Heart right ventricle (tissue), 16 donors: ENCODE measurements around the gene LSM4. TPM values are rescaled to one million over a fixed set of nuclear protein-coding genes. Genes with fewer than 3 reads are reported as not detected.

ENCODE experiments used
- ATAC-seq, 8 donors: fragments of 200-7000 bp; cut with Tn5 transposase; one replicate each; pipeline ENCODE4 v1.9.1; 2020; ENCODE audit warnings: mild to moderate bottlenecking in 8 of 8, moderate library complexity in 8 of 8, moderate number of reproducible peaks in 1 of 8
- DNase-seq, 2 donors: peaks; one replicate each; pipeline ENCODE4 v3.0.0-alpha.2; 2020
- H3K27ac ChIP-seq, 10 donors: fragments of 200-600 bp; sonication (generic) in 2 of 10; one replicate each; pipeline versions ENCODE4 v1.5.0 to v1.8.0; 2020 to 2022; ENCODE audit warnings: mild to moderate bottlenecking in 3 of 10
- H3K27me3 ChIP-seq, 7 donors: fragments of 200-600 bp; one replicate each; pipeline ENCODE4 v1.8.0; 2021 to 2022; ENCODE audit warnings: mild to moderate bottlenecking in 2 of 7
- H3K36me3 ChIP-seq, 9 donors: fragments of 200-600 bp; sonication (generic) in 1 of 9; one replicate each; pipeline versions ENCODE4 v1.5.0 to v1.8.0; 2020 to 2022; ENCODE audit warnings: mild to moderate bottlenecking in 2 of 9
- H3K4me1 ChIP-seq, 9 donors: fragments of 200-600 bp; sonication (generic) in 1 of 9; one replicate each; pipeline versions ENCODE4 v1.5.0 to v1.8.0; 2020 to 2022; ENCODE audit warnings: mild to moderate bottlenecking in 4 of 9
- H3K4me3 ChIP-seq, 10 donors: fragments of 200-600 bp; sonication (generic) in 2 of 10; one replicate each; pipeline versions ENCODE4 v1.5.0 to v1.8.0; 2020 to 2022; ENCODE audit warnings: mild to moderate bottlenecking in 7 of 10, moderate library complexity in 2 of 10
- H3K9me3 ChIP-seq, 11 donors: fragments of 200-600 bp in 10 of 11; sonication (generic) in 2 of 11; one replicate each; pipeline versions ENCODE4 v1.5.0 to v1.8.0; 2013 to 2022; ENCODE audit warnings: mild to moderate bottlenecking in 2 of 11, control low read depth in 1 of 11, moderate library complexity in 1 of 11
- WGBS, 2 donors: extraction: QIAGEN DNeasy Blood & Tissue Kit; methylation state at CpG; one replicate each; pipeline ENCODE4 v1.1.7; 2013; ENCODE audit warnings: inconsistent platforms in 1 of 2; 5-methylcytosine and 5-hydroxymethylcytosine counted together
- intact Hi-C, 10 donors: fragments of 100-400 bp; cut with DNase I; formaldehyde crosslinking; loops; one replicate each; pipeline versions ENCODE4 v1.11.1 to v1.14.2; 2022
- polyA plus RNA-seq, 2 donors: library from polyadenylated mRNA; stranded (reverse); fragments of 200-250 nt; gene quantifications; one replicate each; pipeline ENCODE4 v1.2.3, GENCODE V29; 2013
- total RNA-seq, 10 donors: library from RNA; stranded (reverse); fragmentation: NEBNext Ultra II Directional in 3 of 10; extraction: Animal tissue kit (Norgen Biotek cat#: 25700) in 3 of 10; gene quantifications; one replicate each; pipeline versions ENCODE4 v1.2.1 to v1.2.4, GENCODE V29; 2021 to 2023
- TF ChIP-seq, protein P1 (sequence below), 9 donors: fragments of 200-600 bp; sonication (generic) in 2 of 9; IDR thresholded peaks; one replicate each; pipeline versions ENCODE4 v1.5.0 to v1.8.0; 2021 to 2022; ENCODE audit warnings: antibody characterized with exemption in 9 of 9, mild to moderate bottlenecking in 5 of 9, moderate library complexity in 1 of 9
- donor health status: Arrhythmogenic right ventricular cardiomyopathy.
- donor health status: ischemic (EF 13 %, LVEDD 7.1; RV severe dilation, severe dysfunction).
- donor health status: healthy with polysubstance abuse.
- donor health status: DM: no; HTN: yes; CAD: no.
- donor health status: DM: no; HTN: no; CAD: no.
- donor health status: ischemic (EF 25% LVEDD 6.9; RV normal size, moderate dysfunction).
- donor health status: ischemic (EF 25% LVEDD 5.7; RV mildly dilated, moderate dysfunction).
- donor health status: healthy.
- donor health status: DM: yes; HTN: yes; CAD: no.
- donor health status: Ischemic cardiomyopathy.
- donor health status: ischemic (EF 35%, LVEDD 5.7; RV mildly dilated, moderate dysfunction).
- donor health status: nonischemic (EF 11% LVEDD 7.7; RV severe dilation, severe dysfunction).
- donor health status: DM: yes; HTN: yes; CAD: no.
- donor health status: PGD.
- donor health status: ischemic (EF 29% LVEDD 5.4; RV normal size, mild dysfunction).
- donor health status: nonischemic (EF 23%, LVEDD 6.1; RV moderate dilation, normal function).

Gene LSM4
- total and polyA plus RNA-seq, 12 donors = 73.2 to 163 (median 93.6) TPM

GRCh38 chr19:18345296-18345695 is 22.4 kb upstream of the LSM4 start:
- ATAC-seq = no peak
- WGBS, 2 donors = 96 to 97% methylated on average over 6 of the region's 6 CpGs
- Histone ChIP-seq H3K9me3 (no peaks in the 10 kb centered on the region), H3K4me1 (peaks cover 3 to 15% (median 11%) of the 10 kb centered on the region in 9 donors), H3K27ac (no peak overlapping the region), H3K36me3 (peaks cover 0 to 57% (median 0%) of the 10 kb centered on the region in 9 donors), H3K27me3 (no peaks in the 10 kb centered on the region), H3K4me3 (no peak overlapping the region)
- TF ChIP-seq, protein P1, sequence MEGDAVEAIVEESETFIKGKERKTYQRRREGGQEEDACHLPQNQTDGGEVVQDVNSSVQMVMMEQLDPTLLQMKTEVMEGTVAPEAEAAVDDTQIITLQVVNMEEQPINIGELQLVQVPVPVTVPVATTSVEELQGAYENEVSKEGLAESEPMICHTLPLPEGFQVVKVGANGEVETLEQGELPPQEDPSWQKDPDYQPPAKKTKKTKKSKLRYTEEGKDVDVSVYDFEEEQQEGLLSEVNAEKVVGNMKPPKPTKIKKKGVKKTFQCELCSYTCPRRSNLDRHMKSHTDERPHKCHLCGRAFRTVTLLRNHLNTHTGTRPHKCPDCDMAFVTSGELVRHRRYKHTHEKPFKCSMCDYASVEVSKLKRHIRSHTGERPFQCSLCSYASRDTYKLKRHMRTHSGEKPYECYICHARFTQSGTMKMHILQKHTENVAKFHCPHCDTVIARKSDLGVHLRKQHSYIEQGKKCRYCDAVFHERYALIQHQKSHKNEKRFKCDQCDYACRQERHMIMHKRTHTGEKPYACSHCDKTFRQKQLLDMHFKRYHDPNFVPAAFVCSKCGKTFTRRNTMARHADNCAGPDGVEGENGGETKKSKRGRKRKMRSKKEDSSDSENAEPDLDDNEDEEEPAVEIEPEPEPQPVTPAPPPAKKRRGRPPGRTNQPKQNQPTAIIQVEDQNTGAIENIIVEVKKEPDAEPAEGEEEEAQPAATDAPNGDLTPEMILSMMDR (IDR thresholded peaks at IDR 0.05) = no peak
- DNase-seq = no peak
- intact Hi-C loops = loop anchor here in 5 of 10 donors (5.0 kb wide), 2 partner anchors 62 to 67 kb away; no protein-coding TSS in a partner anchor

GRCh38 chr19:18344582-18344950 is 21.7 kb upstream of the LSM4 start:
- ATAC-seq (no peak), DNase-seq (no peak)
- Histone ChIP-seq H3K36me3 (peaks cover 0 to 54% (median 0%) of the 10 kb centered on the region in 9 donors), H3K27ac (no peak overlapping the region), H3K4me1 (peaks cover 10 to 22% (median 18%) of the 10 kb centered on the region in 9 donors), H3K9me3 (no peaks in the 10 kb centered on the region), H3K27me3 (no peaks in the 10 kb centered on the region), H3K4me3 (no peak overlapping the region)
- TF ChIP-seq, protein P1 (IDR thresholded peaks at IDR 0.05) = no peak
- intact Hi-C loops = loop anchor here in 2 of 10 donors (5.0 kb wide), 2 partner anchors 43 to 67 kb away; partner anchors contain the start of gene GDF15 (in 1 of the 2)
- 74 to 82% methylated on average over 13 of the region's 13 CpGs for WGBS, 2 donors

DNA sequence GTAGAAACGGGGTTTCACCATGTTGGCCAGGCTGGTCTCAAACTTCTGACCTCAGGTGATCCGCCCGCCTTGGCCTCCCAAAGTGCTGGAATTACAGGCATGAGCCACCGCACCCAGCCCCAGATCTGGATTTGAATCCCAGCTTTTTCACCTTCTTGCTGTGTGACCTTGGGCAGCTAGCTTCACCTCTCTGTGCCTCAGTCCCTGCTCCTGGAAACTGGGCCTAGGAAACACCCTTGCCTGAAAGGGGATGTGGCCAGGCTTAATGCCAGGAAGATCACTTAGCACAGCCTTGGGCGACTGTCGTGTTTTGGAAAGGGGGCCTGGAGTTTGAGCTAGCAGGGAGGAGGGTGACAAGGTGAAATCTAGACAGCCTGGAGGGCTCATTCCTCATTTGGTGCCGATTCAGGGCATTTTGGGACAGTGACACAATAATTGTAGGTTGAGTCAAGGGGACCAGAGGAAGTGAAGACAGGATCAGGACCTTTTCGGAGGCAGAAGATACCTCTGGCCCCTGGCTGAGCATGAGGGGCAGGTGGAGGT is 19.3 kb upstream of the LSM4 start:
- Histone ChIP-seq H3K36me3 (peaks cover 0 to 39% (median 0%) of the 10 kb centered on the region in 9 donors), H3K4me3 (no peak overlapping the region), H3K4me1 (peaks cover 10 to 34% (median 21%) of the 10 kb centered on the region in 9 donors), H3K27ac (peak overlapping the region in 1 of 10 donors; percentile 91), H3K9me3 (no peaks in the 10 kb centered on the region), H3K27me3 (no peaks in the 10 kb centered on the region)
- ATAC-seq (no peak), DNase-seq (no peak)
- intact Hi-C loops = loop anchor here in 2 of 10 donors (5.0 kb wide), 2 partner anchors 45 to 65 kb away; partner anchors contain the start of gene GDF15 (in 1 of the 2)
- TF ChIP-seq, protein P1 (IDR thresholded peaks at IDR 0.05) = no peak
- WGBS, 2 donors = 77 to 80% methylated on average over 6 to 8 of the region's 8 CpGs

GRCh38 chr19:18340990-18341868 is 18.4 kb upstream of the LSM4 start:
- H3K27ac ChIP-seq = peak overlapping the region; percentile 32 to 91 (median 85)
- no peaks in the 10 kb centered on the region for H3K27me3 ChIP-seq
- H3K9me3 ChIP-seq = no peaks in the 10 kb centered on the region
- ATAC-seq (peak; percentile 49 to 70 (median 62)), DNase-seq (peak; percentile 53 to 58)
- H3K4me3 ChIP-seq = peak overlapping the region; percentile 63 to 97 (median 90)
- TF ChIP-seq, protein P1 (IDR thresholded peaks at IDR 0.05) = peak in 2 of 9 donors; percentile 5 to 7
- H3K4me1 ChIP-seq = peaks cover 10 to 37% (median 21%) of the 10 kb centered on the region in 9 donors
- WGBS, 2 donors = 2% methylated on average over 18 of the region's 18 CpGs
- H3K36me3 ChIP-seq = peaks cover 0 to 36% (median 0%) of the 10 kb centered on the region in 9 donors
- intact Hi-C loops = loop anchor here in 2 of 10 donors (5.0 kb wide), 2 partner anchors 46 to 64 kb away; partner anchors contain the start of gene GDF15 (in 1 of the 2)
